GM23248 (cell line): ENCODE data around the gene GOLGA2. TPM values are rescaled to one million over a fixed set of nuclear protein-coding genes. Genes with fewer than 3 reads are reported as not detected.

Source experiments
- DNase-seq: peaks from one replicate; pipeline ENCODE4 v3.0.0-alpha.2; 2015
- H2AFZ ChIP-seq: fragments of 200-600 bp; sonication (generic); 2 replicates; pipeline ENCODE4 v1.6.1; 2016; ENCODE audit warnings: antibody characterized with exemption
- H3F3A ChIP-seq: fragments of 200-600 bp; sonication (generic); 2 replicates; pipeline ENCODE4 v1.6.1; 2016; ENCODE audit warnings: mild to moderate bottlenecking, antibody characterized with exemption, mixed run types; ENCODE audit not compliant: insufficient read depth
- H3K27ac ChIP-seq: fragments of 200-600 bp; sonication (generic); 2 replicates; pipeline ENCODE4 v1.5.1; 2016; ENCODE audit warnings: mild to moderate bottlenecking
- H3K27me3 ChIP-seq: fragments of 200-600 bp; sonication (generic); replicated peaks from 2 replicates; pipeline ENCODE4 v1.6.1; 2016; ENCODE audit warnings: mild to moderate bottlenecking; ENCODE audit not compliant: insufficient read depth
- H3K36me3 ChIP-seq: fragments of 200-600 bp; sonication (generic); 2 replicates; pipeline ENCODE4 v1.6.1; 2016; ENCODE audit warnings: low read depth, mild to moderate bottlenecking
- H3K4me1 ChIP-seq: fragments of 200-600 bp; sonication (generic); 2 replicates; pipeline ENCODE4 v1.6.1; 2016; ENCODE audit warnings: mild to moderate bottlenecking; ENCODE audit not compliant: insufficient read depth
- H3K4me2 ChIP-seq: fragments of 200-600 bp; sonication (generic); one replicate; pipeline ENCODE4 v1.6.1; 2016; ENCODE audit warnings: mild to moderate bottlenecking; ENCODE audit not compliant: unreplicated experiment
- H3K4me3 ChIP-seq: fragments of 200-600 bp; sonication (generic); 2 replicates; pipeline ENCODE4 v1.5.1; 2016; ENCODE audit warnings: mild to moderate bottlenecking
- H3K79me2 ChIP-seq: fragments of 200-600 bp; sonication (generic); 2 replicates; pipeline ENCODE4 v1.6.1; 2016; ENCODE audit warnings: mild to moderate bottlenecking; ENCODE audit not compliant: insufficient read depth
- H3K9ac ChIP-seq: fragments of 200-600 bp; sonication (generic); 2 replicates; pipeline ENCODE4 v1.6.1; 2016; ENCODE audit warnings: mild to moderate bottlenecking
- H3K9me2 ChIP-seq: fragments of 200-600 bp; sonication (generic); 2 replicates; pipeline ENCODE4 v1.6.1; 2016; ENCODE audit warnings: mixed run types, mild to moderate bottlenecking, moderate library complexity; ENCODE audit not compliant: insufficient read depth
- H3K9me3 ChIP-seq: fragments of 200-600 bp; sonication (generic); one replicate; pipeline ENCODE4 v1.6.1; 2017; ENCODE audit warnings: low read depth
- H4K20me1 ChIP-seq: fragments of 200-600 bp; sonication (generic); 2 replicates; pipeline ENCODE4 v1.6.0; 2016; ENCODE audit not compliant: insufficient read depth
- EZH2 ChIP-seq: fragments of 200-600 bp; sonication (generic); IDR thresholded peaks from 2 replicates; pipeline ENCODE4 v1.6.1; 2018; ENCODE audit warnings: antibody characterized with exemption, mild to moderate bottlenecking; ENCODE audit not compliant: insufficient read depth, poor library complexity, severe bottlenecking
- EZH2phosphoT487 ChIP-seq: fragments of 200-600 bp; sonication (generic); IDR thresholded peaks from 2 replicates; pipeline ENCODE4 v1.6.1; 2018; ENCODE audit warnings: antibody characterized with exemption, moderate library complexity, mild to moderate bottlenecking, low read depth; ENCODE audit not compliant: insufficient read depth
- WGBS, 2 experiments: methylation state at CpG; one replicate each; pipeline ENCODE4 v1.1.6; 2015 to 2017; ENCODE audit warnings: low lambda C conversion rate in 2 of 2, low coverage in 1 of 2; ENCODE audit errors: missing lambda C conversion rate in 2 of 2; 5-methylcytosine and 5-hydroxymethylcytosine counted together
- in situ Hi-C: fragments of 300-500 bp; cut with MboI; formaldehyde crosslinking; loops from 2 replicates; pipeline ENCODE4 v1.15.0; 2020
- polyA plus RNA-seq: library from polyadenylated mRNA; unstranded; fragments of >200 nt; fragmentation: Nextera tagmentation; extraction: Ambion mirVana; gene quantifications from 2 replicates; pipeline ENCODE4 v1.2.1, GENCODE V29; 2016
- total RNA-seq: library from RNA; depleted of rRNA; stranded (reverse); fragments of >200 nt; shearing (Covaris generic); gene quantifications from 2 replicates; pipeline ENCODE4 v1.2.3, GENCODE V29; 2014; rRNA removed

GOLGA2 gene, protein sequence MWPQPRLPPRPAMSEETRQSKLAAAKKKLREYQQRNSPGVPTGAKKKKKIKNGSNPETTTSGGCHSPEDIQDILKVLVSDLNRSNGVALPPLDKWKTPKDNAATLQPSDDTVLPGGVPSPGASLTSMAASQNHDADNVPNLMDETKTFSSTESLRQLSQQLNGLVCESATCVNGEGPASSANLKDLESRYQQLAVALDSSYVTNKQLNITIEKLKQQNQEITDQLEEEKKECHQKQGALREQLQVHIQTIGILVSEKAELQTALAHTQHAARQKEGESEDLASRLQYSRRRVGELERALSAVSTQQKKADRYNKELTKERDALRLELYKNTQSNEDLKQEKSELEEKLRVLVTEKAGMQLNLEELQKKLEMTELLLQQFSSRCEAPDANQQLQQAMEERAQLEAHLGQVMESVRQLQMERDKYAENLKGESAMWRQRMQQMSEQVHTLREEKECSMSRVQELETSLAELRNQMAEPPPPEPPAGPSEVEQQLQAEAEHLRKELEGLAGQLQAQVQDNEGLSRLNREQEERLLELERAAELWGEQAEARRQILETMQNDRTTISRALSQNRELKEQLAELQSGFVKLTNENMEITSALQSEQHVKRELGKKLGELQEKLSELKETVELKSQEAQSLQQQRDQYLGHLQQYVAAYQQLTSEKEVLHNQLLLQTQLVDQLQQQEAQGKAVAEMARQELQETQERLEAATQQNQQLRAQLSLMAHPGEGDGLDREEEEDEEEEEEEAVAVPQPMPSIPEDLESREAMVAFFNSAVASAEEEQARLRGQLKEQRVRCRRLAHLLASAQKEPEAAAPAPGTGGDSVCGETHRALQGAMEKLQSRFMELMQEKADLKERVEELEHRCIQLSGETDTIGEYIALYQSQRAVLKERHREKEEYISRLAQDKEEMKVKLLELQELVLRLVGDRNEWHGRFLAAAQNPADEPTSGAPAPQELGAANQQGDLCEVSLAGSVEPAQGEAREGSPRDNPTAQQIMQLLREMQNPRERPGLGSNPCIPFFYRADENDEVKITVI
- total RNA-seq (116 and 121 TPM in 2 replicates), polyA plus RNA-seq (32.9 and 35.1 TPM in 2 replicates)

- TF ChIP-seq EZH2 (no peak), EZH2phosphoT487 (no peak)
- H3K27ac ChIP-seq, result peak within 1 kb of the TSS; percentile 89
- H3F3A ChIP-seq, result no peaks in the 10 kb centered on the region
- H3K79me2 ChIP-seq, result peaks cover 85% of the 10 kb centered on the region
- WGBS, 2 experiments, result 1% methylated on average over 43 to 56 of the region's 57 CpGs
- DNase-seq, result peak; percentile 62
- no peaks in the 10 kb centered on the region for H3K27me3 ChIP-seq
- H2AFZ ChIP-seq, result peak within 1 kb of the TSS; percentile 85
- H3K9me3 ChIP-seq, result no peaks in the 10 kb centered on the region
- no peaks in the 10 kb centered on the region for H4K20me1 ChIP-seq
- peak within 1 kb of the TSS; percentile 100 for H3K9ac ChIP-seq
- peaks cover 30% of the 10 kb centered on the region for H3K36me3 ChIP-seq
- H3K4me2 ChIP-seq, result peak within 1 kb of the TSS; percentile 98
- H3K9me2 ChIP-seq, result no peaks in the 10 kb centered on the region
- H3K4me3 ChIP-seq, result peak within 1 kb of the TSS; percentile 96
- peaks cover 19% of the 10 kb centered on the region for H3K4me1 ChIP-seq
- in situ Hi-C loops, result no loop called here
These were observed at the start of gene GOLGA2 for GRCh38 chr9:128275198-128276007. Gene GOLGA2 (minus strand): TSS chr9:128276007. CDS start chr9:128275976, 31 bp downstream.

DNA sequence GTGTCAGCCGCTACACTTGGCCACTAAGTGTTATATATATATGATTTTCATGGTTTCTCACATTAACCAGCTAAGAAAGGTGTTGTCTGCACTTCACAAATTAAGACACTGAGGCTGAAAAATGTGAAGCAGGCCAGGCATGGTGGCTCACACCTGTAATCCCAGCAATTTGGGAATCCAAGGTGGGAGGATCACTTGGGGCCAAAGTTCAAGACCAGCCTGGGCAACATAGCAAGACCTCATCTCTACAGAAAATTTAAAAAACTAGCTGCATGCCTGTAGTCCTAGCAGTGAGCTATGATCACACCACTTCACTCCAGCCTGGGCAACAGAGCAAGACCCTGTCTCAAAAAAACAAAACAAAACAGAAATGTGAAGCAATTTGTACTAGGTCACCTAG is 48.6 kb upstream of the GOLGA2 start:
- H3K9ac ChIP-seq, result peak overlapping the region; percentile 88
- no peaks in the 10 kb centered on the region for H4K20me1 ChIP-seq
- no peaks in the 10 kb centered on the region for H3K27me3 ChIP-seq
- no peaks in the 10 kb centered on the region for H3K9me2 ChIP-seq
- H3K27ac ChIP-seq, result no peak overlapping the region
- H3K4me1 ChIP-seq, result peaks cover 13% of the 10 kb centered on the region
- no peaks in the 10 kb centered on the region for H3K9me3 ChIP-seq
- H3K4me3 ChIP-seq, result no peak overlapping the region
- in situ Hi-C loops, result no loop called here
- WGBS, 2 experiments, result 100% methylated on average over 1 of the region's 1 CpG
- peaks cover 73% of the 10 kb centered on the region for H3K79me2 ChIP-seq
- peaks cover 11% of the 10 kb centered on the region; the same call in 1 of the 2 replicates for H3F3A ChIP-seq
- H2AFZ ChIP-seq, result no peak overlapping the region
- TF ChIP-seq EZH2phosphoT487 (no peak), EZH2 (no peak)
- H3K4me2 ChIP-seq, result peak overlapping the region; percentile 83
- no peak for DNase-seq
- 0 out of 2 replicates have a peak, but pooled peaks cover 9% of the 10 kb centered on the region for H3K36me3 ChIP-seq

DNA sequence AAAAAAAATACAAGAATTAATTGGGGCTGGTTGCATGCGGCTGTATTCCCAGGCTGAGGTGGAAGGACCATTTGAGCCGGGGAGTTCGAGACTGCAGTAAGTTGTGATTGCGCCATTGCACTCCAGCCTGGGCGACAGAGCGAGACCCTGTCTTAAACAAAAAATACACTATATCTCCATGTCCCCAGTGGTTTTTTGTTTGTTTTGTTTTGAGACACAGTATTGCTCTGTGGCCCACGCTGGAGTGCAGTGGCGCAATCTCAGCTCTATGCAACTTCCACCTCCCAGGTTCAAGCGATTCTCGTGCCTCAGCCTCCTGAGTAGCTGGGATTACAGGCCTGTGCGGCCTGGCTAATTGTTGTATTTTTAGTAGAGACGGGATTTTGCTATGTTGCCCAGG is 48.0 kb upstream of the GOLGA2 start:
- peaks cover 73% of the 10 kb centered on the region for H3K79me2 ChIP-seq
- TF ChIP-seq EZH2phosphoT487, result no peak
- no peak for TF ChIP-seq EZH2
- H3K36me3 ChIP-seq, result 0 out of 2 replicates have a peak, but pooled peaks cover 9% of the 10 kb centered on the region
- H3K27ac ChIP-seq, result peak overlapping the region; percentile 89
- H3F3A ChIP-seq, result peaks cover 11% of the 10 kb centered on the region; the same call in 1 of the 2 replicates
- H2AFZ ChIP-seq, result no peak overlapping the region; the same call in 1 of the 2 replicates
- WGBS, 2 experiments, result 87 to 91% methylated on average over 12 of the region's 12 CpGs
- peak overlapping the region; percentile 92 for H3K4me3 ChIP-seq
- no peaks in the 10 kb centered on the region for H3K9me2 ChIP-seq
- no peaks in the 10 kb centered on the region for H4K20me1 ChIP-seq
- H3K4me2 ChIP-seq, result peak overlapping the region; percentile 83
- H3K9me3 ChIP-seq, result no peaks in the 10 kb centered on the region
- H3K27me3 ChIP-seq, result no peaks in the 10 kb centered on the region
- DNase-seq, result no peak
- in situ Hi-C loops, result no loop called here
- peak overlapping the region; percentile 88 for H3K9ac ChIP-seq
- peaks cover 13% of the 10 kb centered on the region for H3K4me1 ChIP-seq
